A673 (cell line): ENCODE measurements around the gene HGD. TPM values are rescaled to one million over a fixed set of nuclear protein-coding genes. Genes with fewer than 3 reads are reported as not detected.

Source experiments
- BruUV-seq: library from RNA; stranded (reverse); fragments of 400-500 nt; replicated peaks from 2 replicates; lab custom pipeline; 2021; lab: Mats Ljungman, UMichigan
- CTCF ChIA-PET: fragments of 300-600 bp; sonication (Branson Sonifier 250); formaldehyde crosslinking; loops from one replicate; lab custom pipeline; 2022; ENCODE audit warnings: antibody characterized with exemption; lab: Charles Lee
- POLR2A ChIA-PET: fragments of 300-600 bp; sonication (Branson Sonifier 250); formaldehyde crosslinking; loops from one replicate; lab custom pipeline; 2022; ENCODE audit warnings: antibody characterized with exemption; ENCODE audit not compliant: low non-redundant PET; lab: Charles Lee
- DNase-seq: peaks from one replicate; pipeline ENCODE4 v3.0.0-alpha.2; 2015; ENCODE audit warnings: low spot score
- H3K27ac ChIP-seq: fragments of 200-600 bp; sonication (generic); 2 replicates; pipeline ENCODE4 v1.5.1; 2016; ENCODE audit warnings: mixed run types, low read depth, mild to moderate bottlenecking, mixed read lengths, antibody characterized with exemption, low read length; ENCODE audit not compliant: poor library complexity, severe bottlenecking
- H3K27me3 ChIP-seq: fragments of 200-600 bp; sonication (generic); replicated peaks from 2 replicates; pipeline ENCODE4 v1.6.1; 2017; ENCODE audit warnings: mixed run types, low read depth, mild to moderate bottlenecking, mixed read lengths, antibody characterized with exemption, low read length; ENCODE audit not compliant: insufficient read depth, poor library complexity
- H3K36me3 ChIP-seq: fragments of 200-600 bp; sonication (generic); 2 replicates; pipeline ENCODE4 v1.6.1; 2016; ENCODE audit warnings: mixed run types, mild to moderate bottlenecking, mixed read lengths, antibody characterized with exemption, low read length; ENCODE audit not compliant: insufficient read depth, poor library complexity, severe bottlenecking
- H3K4me1 ChIP-seq: fragments of 200-600 bp; sonication (generic); 2 replicates; pipeline ENCODE4 v1.6.1; 2017; ENCODE audit warnings: mixed run types, mild to moderate bottlenecking, mixed read lengths, antibody characterized with exemption, low read length; ENCODE audit not compliant: insufficient read depth, poor library complexity, severe bottlenecking
- H3K4me3 ChIP-seq: fragments of 200-600 bp; sonication (generic); 2 replicates; pipeline ENCODE4 v1.5.1; 2016; ENCODE audit warnings: low read depth, mixed run types, mild to moderate bottlenecking, mixed read lengths, low read length; ENCODE audit not compliant: poor library complexity, severe bottlenecking
- H3K9me3 ChIP-seq: fragments of 200-600 bp; sonication (generic); 2 replicates; pipeline ENCODE4 v1.6.1; 2016; ENCODE audit warnings: mixed run types, low read depth, mild to moderate bottlenecking, mixed read lengths, antibody characterized with exemption, low read length; ENCODE audit not compliant: poor library complexity, severe bottlenecking
- CTCF ChIP-seq: fragments of 300-800, 200-600 bp; sonication (generic); conservative IDR thresholded peaks from 2 replicates; pipeline ENCODE4 v1.5.1; 2017; ENCODE audit warnings: low read depth, mild to moderate bottlenecking, antibody characterized with exemption, low read length, moderate library complexity, mixed read lengths
- EZH2 ChIP-seq: fragments of 200-600 bp; sonication (generic); IDR thresholded peaks from 2 replicates; pipeline ENCODE4 v1.6.1; 2017; ENCODE audit warnings: borderline replicate concordance, low read depth, mild to moderate bottlenecking, mixed read lengths, antibody characterized with exemption, low read length; ENCODE audit not compliant: poor library complexity, severe bottlenecking
- intact Hi-C: fragments of 100-400 bp; cut with micrococcal nuclease; formaldehyde crosslinking; loops from one replicate; pipeline ENCODE4 v1.10.0; 2022; ENCODE audit not compliant: unreplicated experiment
- total RNA-seq: library from RNA; stranded (reverse); gene quantifications from 2 replicates; pipeline ENCODE4 v1.2.3, GENCODE V29; 2021

Gene HGD
- total RNA-seq, 1 experiment from 2014 or later, result 0.28 TPM

- POLR2A ChIA-PET, result no interaction called here
- TF ChIP-seq CTCF (no peak), EZH2 (no peak)
- H3K9me3 ChIP-seq, result no peaks in the 10 kb centered on the region
- no peaks in the 10 kb centered on the region for H3K4me1 ChIP-seq
- no TSS peak for BruUV-seq
- no peaks in the 10 kb centered on the region for H3K36me3 ChIP-seq
- CTCF ChIA-PET, result no interaction called here
- H3K27ac ChIP-seq, result no peak overlapping the region
- H3K27me3 ChIP-seq, result peaks cover 4% of the 10 kb centered on the region
- no peak for DNase-seq
- intact Hi-C loops, result no loop called here
- H3K4me3 ChIP-seq, result no peak overlapping the region
These were observed 22.8 kb downstream of the HGD start for GRCh38 chr3:120659285-120659684.

- Histone ChIP-seq H3K9me3 (no peaks in the 10 kb centered on the region), H3K4me3 (no peak overlapping the region), H3K4me1 (no peaks in the 10 kb centered on the region), H3K36me3 (no peaks in the 10 kb centered on the region), H3K27ac (no peak overlapping the region), H3K27me3 (no peaks in the 10 kb centered on the region)
- no peak for DNase-seq
- POLR2A ChIA-PET, result no interaction called here
- CTCF ChIA-PET, result no interaction called here
- intact Hi-C loops, result no loop called here
- TF ChIP-seq EZH2, result no peak
- no peak for TF ChIP-seq CTCF
- BruUV-seq, result no TSS peak
These were observed 29.0 kb downstream of the HGD start for GRCh38 chr3:120652896-120653545.

- POLR2A ChIA-PET, result no interaction called here
- BruUV-seq, result no TSS peak
- DNase-seq, result no peak
- Histone ChIP-seq H3K4me3 (no peak overlapping the region), H3K4me1 (no peaks in the 10 kb centered on the region), H3K36me3 (no peaks in the 10 kb centered on the region), H3K9me3 (no peaks in the 10 kb centered on the region), H3K27ac (no peak overlapping the region), H3K27me3 (no peaks in the 10 kb centered on the region)
- no peak for TF ChIP-seq CTCF
- TF ChIP-seq EZH2, result no peak
- CTCF ChIA-PET, result no interaction called here
- intact Hi-C loops, result no loop called here
These were observed 29.8 kb downstream of the HGD start for GRCh38 chr3:120652281-120652680.
